ENCODE data around the gene SLC6A13. TPM values are rescaled to one million over a fixed set of nuclear protein-coding genes. Genes with fewer than 3 reads are reported as not detected.
A peak's percentile ranks its signal among the peaks of the same experiment; 100 is the strongest.

SLC6A13 gene
- total and polyA plus RNA-seq, 2 of the 8 experiments (the other 6 are each of a cell fraction or from before 2014, with no cell fraction given), result 0.03 TPM; not detected in 1

GRCh38 chr12:196436-196835, 66.2 kb downstream of the SLC6A13 start:
- Histone ChIP-seq H4K20me1 (replicated peaks in 1 of 2; ENCODE audit: control insufficient read depth in 1 of 2, insufficient read depth in 2 of 2, low read length in 2 of 2) (peaks cover 0 to 2% of the 10 kb centered on the region in 2 experiments), H3K79me1 (ENCODE audit: low read depth, low read length) (no peaks in the 10 kb centered on the region), H2AFZ (ENCODE audit: low read length) (no peak overlapping the region), H3K4me3 (ENCODE audit: extremely low read depth in 1 of 4, insufficient read depth in 2 of 4, low read depth in 3 of 4, low read length in 4 of 4) (no peak overlapping the region), H2BK120ac (replicated peaks; ENCODE audit: low read depth, low read length) (no peak overlapping the region), H4K91ac (replicated peaks; ENCODE audit: insufficient read length, low read length) (no peak overlapping the region), H2BK20ac (ENCODE audit: low read length) (no peak overlapping the region), H3K9me3 (ENCODE audit: insufficient read depth in 2 of 2, low read depth in 1 of 2, low read length in 1 of 2) (no peaks in the 10 kb centered on the region), H4K8ac (ENCODE audit: extremely low read depth, insufficient read depth, low read length) (peak overlapping the region; percentile 20; the same call in 1 of the 2 replicates), H3K23ac (ENCODE audit: insufficient read length) (no peak overlapping the region), H3K4ac (replicated peaks; ENCODE audit: insufficient read length, low read depth, low read length) (no peak overlapping the region), H3K79me2 (ENCODE audit: control insufficient read depth in 1 of 2, insufficient read depth in 2 of 2, low read length in 2 of 2) (no peaks in the 10 kb centered on the region), H3K36me3 (ENCODE audit: control insufficient read depth in 2 of 4, insufficient read depth in 4 of 4, low read length in 3 of 4) (no peaks in the 10 kb centered on the region), H2BK12ac (ENCODE audit: low read depth, low read length) (no peak overlapping the region), H3K23me2 (ENCODE audit: low read depth, low read length) (peaks cover 2% of the 10 kb centered on the region; the same call in 1 of the 2 replicates), H3K27ac (ENCODE audit: low read depth, low read length) (no peak overlapping the region), H3K9ac (replicated peaks in 1 of 4; ENCODE audit: extremely low read depth in 1 of 4, low read depth in 3 of 4, low read length in 3 of 4) (no peak overlapping the region), H4K5ac (ENCODE audit: insufficient read length, low read depth, low read length) (no peak overlapping the region), H3K4me1 (replicated peaks in 1 of 4; ENCODE audit: control insufficient read depth in 3 of 4, insufficient read depth in 4 of 4, low read length in 3 of 4) (no peaks in the 10 kb centered on the region; a peak in 1 of 7 replicates), H3K27me3 (replicated peaks in 1 of 4; ENCODE audit: control insufficient read depth in 3 of 4, extremely low read depth in 1 of 4, insufficient read depth in 3 of 4, low read length in 3 of 4) (peaks cover 0 to 6% (median 4%) of the 10 kb centered on the region in 4 experiments; a peak in 5 of 7 replicates), H3K56ac (replicated peaks; ENCODE audit: insufficient read length, low read depth, low read length) (no peak overlapping the region), H2BK15ac (ENCODE audit: low read length) (no peak overlapping the region), H3K18ac (ENCODE audit: extremely low read depth, low read length) (no peak overlapping the region), H2BK5ac (ENCODE audit: low read depth, low read length) (no peak overlapping the region), H2AK5ac (ENCODE audit: low read depth, low read length) (no peak overlapping the region), H3K4me2 (ENCODE audit: insufficient read depth in 1 of 2, low read depth in 2 of 2, low read length in 2 of 2) (no peak overlapping the region), H3K14ac (ENCODE audit: insufficient read length) (no peak overlapping the region)
- CTCF ChIA-PET (ENCODE audit: partially characterized antibody), result interaction anchor here (0.7 to 1.0 kb wide), 2 partner anchors 27 to 43 kb away, joined by 3 read pairs; no protein-coding TSS in a partner anchor
- POLR2A ChIA-PET (ENCODE audit: partially characterized antibody), result no interaction called here
- 88% methylated on average over 4 of the region's 4 CpGs; no CpG with 5 or more reads in 1 of the 2 experiments for WGBS, 2 experiments (ENCODE audit: extremely low coverage in 1 of 2, insufficient coverage in 1 of 2, insufficient read length in 1 of 2, insufficient replicate concordance in 2 of 2, low coverage in 1 of 2, low lambda C conversion rate in 2 of 2, missing lambda C conversion rate in 1 of 2)
- DNase-seq (ENCODE audit: low read depth in 1 of 2, low spot score in 2 of 2) (no peak), FAIRE-seq (no peak)
- TF ChIP-seq CBX5 (IDR thresholded peaks at IDR 0.05; ENCODE audit: low read depth, low read length) (no peak), KDM5A (IDR thresholded peaks at IDR 0.05; ENCODE audit: low read length) (no peak), RFX5 (IDR thresholded peaks at IDR 0.05; ENCODE audit: borderline replicate concordance, low read depth, low read length) (no peak), TCF12 (IDR thresholded peaks at IDR 0.05; ENCODE audit: low read depth, low read length) (no peak), CREB1 (IDR thresholded peaks at IDR 0.05) (no peak), GABPA (IDR thresholded peaks at IDR 0.05; ENCODE audit: borderline replicate concordance, insufficient read depth, low read length) (no peak), BACH1 (IDR thresholded peaks at IDR 0.05; ENCODE audit: low read length) (no peak), SAP30 (IDR thresholded peaks at IDR 0.05; ENCODE audit: insufficient read depth, insufficient replicate concordance, low read length) (no peak), ZNF274 (IDR thresholded peaks at IDR 0.05; ENCODE audit: borderline replicate concordance, extremely low read depth, low read length) (no peak), SIN3A (conservative IDR thresholded peaks at IDR 0.05 in 1 of 2, IDR thresholded peaks at IDR 0.05 in 1 of 2; ENCODE audit: low read depth in 1 of 2, low read length in 2 of 2) (no peak)
